Prostate gland (tissue), 2 donors: ENCODE measurements around the gene FAM120B. TPM values are rescaled to one million over a fixed set of nuclear protein-coding genes. Genes with fewer than 3 reads are reported as not detected.

Source experiments
- DNase-seq: peaks from one replicate; pipeline ENCODE4 v3.0.0-alpha.2; 2019; ENCODE audit warnings: low spot score
- H3K27ac ChIP-seq, 2 donors: fragments of 200-600 bp; sonication (generic); 2 replicates each; pipeline ENCODE4 v1.5.1; 2017 to 2019
- H3K27me3 ChIP-seq: fragments of 200-600 bp; sonication (generic); replicated peaks from 2 replicates; pipeline ENCODE4 v1.5.1; 2019; ENCODE audit not compliant: insufficient read depth
- H3K36me3 ChIP-seq, 2 donors: fragments of 200-600 bp; sonication (generic); 1 replicate in 1 of 2; 2 replicates in 1 of 2; pipeline versions ENCODE4 v1.5.1 to v1.8.1; 2017 to 2019
- H3K4me1 ChIP-seq: fragments of 200-600 bp; sonication (generic); replicated peaks from 2 replicates; pipeline ENCODE4 v1.5.1; 2019
- H3K4me3 ChIP-seq, 2 donors: fragments of 200-600 bp; sonication (generic); 2 replicates each; pipeline ENCODE4 v1.5.1; 2017 to 2019
- H3K9me3 ChIP-seq: fragments of 200-600 bp; sonication (generic); 2 replicates; pipeline ENCODE4 v1.5.1; 2017
- CTCF ChIP-seq, 4 experiments: fragments of 200-600 bp in 2 of 4; fragments of 450-650 bp in 2 of 4; sonication (generic) in 2 of 4; IDR thresholded peaks; 1 replicate in 3 of 4; 2 replicates in 1 of 4; pipeline ENCODE4 v1.5.1; 2016 to 2019; ENCODE audit warnings: antibody characterized with exemption in 4 of 4, mild to moderate bottlenecking in 2 of 4, moderate library complexity in 2 of 4
- POLR2A ChIP-seq: fragments of 450-650 bp; IDR thresholded peaks from one replicate; pipeline ENCODE4 v1.6.1; 2016; ENCODE audit warnings: antibody characterized with exemption, mild to moderate bottlenecking
- POLR2AphosphoS5 ChIP-seq: sonication (generic); formaldehyde crosslinking; IDR thresholded peaks from one replicate; pipeline ENCODE4 v1.6.1; 2017; ENCODE audit warnings: antibody characterized with exemption
- WGBS: methylation state at CpG from one replicate; pipeline ENCODE4 v1.1.5; 2018; 5-methylcytosine and 5-hydroxymethylcytosine counted together
- intact Hi-C: fragments of 100-400 bp; cut with DNase I; formaldehyde crosslinking; loops from one replicate; pipeline ENCODE4 v1.14.2; 2022
- total RNA-seq, 2 donors: library from RNA; depleted of rRNA; stranded (reverse); fragments of >200 nt; gene quantifications; one replicate each; pipeline ENCODE4 v1.1.0, GENCODE V29; 2016

The FAM120B gene
- total RNA-seq, 2 donors from 2014 or later, result 28.8 to 45.0 TPM

DNA sequence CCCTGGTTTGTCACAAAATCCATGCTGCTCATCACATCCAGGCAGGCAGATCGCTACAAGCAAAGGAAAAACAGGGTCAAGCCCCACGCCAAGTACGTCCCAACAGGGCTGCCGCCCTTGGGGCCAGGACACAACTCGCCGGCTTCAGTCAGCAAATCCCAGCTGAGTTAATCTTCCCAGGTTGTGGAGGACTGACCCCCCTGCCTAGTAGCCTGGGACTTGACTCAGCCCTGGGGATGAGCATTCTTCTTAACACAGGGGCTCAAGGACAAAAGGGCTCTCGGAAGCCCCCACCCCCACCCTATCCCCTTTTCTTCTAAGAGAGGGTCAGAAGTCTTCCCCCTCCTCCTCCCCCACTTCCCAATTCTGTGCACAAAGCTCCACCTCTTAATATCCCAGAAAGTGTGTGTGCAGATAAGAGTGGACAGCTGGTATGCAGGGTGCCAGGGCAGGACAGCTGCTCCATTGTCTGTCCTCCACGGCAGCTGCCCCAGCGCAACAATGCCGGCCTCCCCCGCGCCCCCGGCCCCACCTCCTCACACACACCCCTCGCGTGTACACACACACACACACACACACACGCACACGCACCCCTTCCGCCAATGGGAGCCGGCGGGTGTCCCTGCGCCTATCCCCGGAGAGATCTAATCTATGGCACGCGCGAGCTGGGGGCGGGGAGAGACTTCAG lies 20.2 kb upstream of the FAM120B start:
- Histone ChIP-seq H3K27ac (peak overlapping the region; percentile 81 to 82), H3K4me1 (no peaks in the 10 kb centered on the region), H3K27me3 (no peaks in the 10 kb centered on the region), H3K4me3 (peak overlapping the region in 1 of 2 donors; percentile 76), H3K36me3 (peaks cover 5 to 8% of the 10 kb centered on the region in 2 donors), H3K9me3 (no peaks in the 10 kb centered on the region)
- WGBS, result 40% methylated on average over 26 of the region's 26 CpGs
- DNase-seq, result no peak
- intact Hi-C loops, result no loop called here
- TF ChIP-seq CTCF (IDR thresholded peaks at IDR 0.05) (no peak), POLR2A (no peak), POLR2AphosphoS5 (no peak)

GRCh38 chr6:170286934-170287265 lies 19.7 kb upstream of the FAM120B start:
- H3K36me3 ChIP-seq, result peaks cover 5 to 8% of the 10 kb centered on the region in 2 donors
- peak overlapping the region; percentile 81 to 82 for H3K27ac ChIP-seq
- DNase-seq, result no peak
- H3K27me3 ChIP-seq, result no peaks in the 10 kb centered on the region
- intact Hi-C loops, result no loop called here
- no peaks in the 10 kb centered on the region for H3K4me1 ChIP-seq
- H3K9me3 ChIP-seq, result no peaks in the 10 kb centered on the region
- TF ChIP-seq POLR2A, result no peak
- TF ChIP-seq CTCF (IDR thresholded peaks at IDR 0.05), result no peak
- TF ChIP-seq POLR2AphosphoS5, result no peak
- peak overlapping the region in 1 of 2 donors; percentile 76 for H3K4me3 ChIP-seq
- WGBS, result 72% methylated on average over 2 of the region's 2 CpGs

DNA sequence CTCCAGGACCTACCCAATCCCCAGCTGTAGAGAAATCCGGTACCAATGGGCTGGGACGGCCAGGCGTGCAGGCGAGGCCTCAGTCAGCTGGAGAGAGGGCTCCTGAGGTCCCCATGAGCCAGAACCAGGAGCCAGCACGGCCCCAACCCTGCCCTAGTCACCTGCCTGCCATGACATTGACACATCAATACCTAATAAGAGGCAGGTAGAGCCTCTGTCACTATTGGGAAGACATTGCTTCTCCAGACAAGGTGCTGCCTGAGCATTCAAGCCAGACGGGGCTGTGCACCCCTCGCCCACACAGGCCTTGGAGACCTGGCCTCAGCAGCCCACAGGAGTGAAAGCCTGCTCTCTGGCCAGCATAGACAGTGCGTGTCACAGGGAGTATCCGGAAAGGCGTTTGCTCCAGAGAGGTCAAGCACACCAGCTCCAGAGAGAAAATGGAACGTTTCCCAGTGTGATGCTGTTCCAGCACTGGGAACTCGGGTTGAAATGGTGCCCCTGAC lies 19.1 kb upstream of the FAM120B start:
- peak overlapping the region; percentile 81 to 82 for H3K27ac ChIP-seq
- H3K4me1 ChIP-seq, result no peaks in the 10 kb centered on the region
- WGBS, result 79% methylated on average over 12 of the region's 12 CpGs
- TF ChIP-seq CTCF (IDR thresholded peaks at IDR 0.05) (no peak), POLR2A (no peak), POLR2AphosphoS5 (no peak)
- DNase-seq, result no peak
- H3K4me3 ChIP-seq, result peak overlapping the region in 1 of 2 donors; percentile 76
- H3K9me3 ChIP-seq, result no peaks in the 10 kb centered on the region
- no peaks in the 10 kb centered on the region for H3K27me3 ChIP-seq
- peaks cover 5 to 8% of the 10 kb centered on the region in 2 donors for H3K36me3 ChIP-seq
- intact Hi-C loops, result no loop called here

- Histone ChIP-seq H3K4me3 (peak overlapping the region; percentile 60 to 76), H3K4me1 (no peaks in the 10 kb centered on the region), H3K27ac (peak overlapping the region; percentile 81 to 82), H3K36me3 (peaks cover under 1 to 3% of the 10 kb centered on the region in 2 donors), H3K27me3 (no peaks in the 10 kb centered on the region), H3K9me3 (no peaks in the 10 kb centered on the region)
- no peak for DNase-seq
- 85% methylated on average over 33 of the region's 33 CpGs for WGBS
- intact Hi-C loops, result no loop called here
- no peak for TF ChIP-seq CTCF (IDR thresholded peaks at IDR 0.05)
- no peak for TF ChIP-seq POLR2A
- no peak for TF ChIP-seq POLR2AphosphoS5
These were observed 18.4 kb upstream of the FAM120B start for GRCh38 chr6:170288091-170288631.

- 43% methylated on average over 16 of the region's 16 CpGs for WGBS
- DNase-seq, result no peak
- Histone ChIP-seq H3K36me3 (peaks cover 0 to 3% of the 10 kb centered on the region in 2 donors), H3K27ac (peak overlapping the region; percentile 81 to 82), H3K9me3 (no peaks in the 10 kb centered on the region), H3K4me1 (no peaks in the 10 kb centered on the region), H3K27me3 (no peaks in the 10 kb centered on the region), H3K4me3 (peak overlapping the region; percentile 60 to 76)
- intact Hi-C loops, result no loop called here
- TF ChIP-seq POLR2AphosphoS5 (no peak), CTCF (IDR thresholded peaks at IDR 0.05) (no peak), POLR2A (no peak)
These were observed 17.7 kb upstream of the FAM120B start for GRCh38 chr6:170288852-170289179.
